ENCODE results near the gene C1orf35. TPM values are rescaled to one million over a fixed set of nuclear protein-coding genes. Genes with fewer than 3 reads are reported as not detected.

The C1orf35 gene
- total and polyA plus RNA-seq, 9 of the 15 experiments (the other 6 are each of a cell fraction or from before 2014, with no cell fraction given) = 3.2 to 48.7 (median 12.5) TPM

GRCh38 chr1:228145463-228146416 lies 42.6 kb upstream of the C1orf35 start (continued):
- TF ChIP-seq PRDM10 (IDR thresholded peaks at IDR 0.05; ENCODE audit: partially characterized antibody) = peak; percentile 63
- TF ChIP-seq EHMT2 (IDR thresholded peaks at IDR 0.05) = no peak
- TF ChIP-seq NEUROD1 (IDR thresholded peaks at IDR 0.05; ENCODE audit: borderline replicate concordance, low read depth, low read length, partially characterized antibody) = peak; percentile 23
- TF ChIP-seq GTF2E2 (tag; IDR thresholded peaks at IDR 0.05) = no peak
- no peak for TF ChIP-seq ZNF785 (CRISPR knock-in tag; IDR thresholded peaks at IDR 0.05)
- TF ChIP-seq CBFB (CRISPR knock-in tag; IDR thresholded peaks at IDR 0.05) = peak; percentile 52; the same call in 1 of the 2 replicates
- TF ChIP-seq BCLAF1 (IDR thresholded peaks at IDR 0.05; ENCODE audit: borderline replicate concordance in 1 of 2, control insufficient read depth in 1 of 2, low read depth in 2 of 2, low read length in 1 of 2) = no peak
- TF ChIP-seq TCF15 (CRISPR knock-in tag; IDR thresholded peaks at IDR 0.05) = no peak
- TF ChIP-seq THRA (IDR thresholded peaks at IDR 0.05) = no peak
- TF ChIP-seq TCFL5 (CRISPR knock-in tag; conservative IDR thresholded peaks at IDR 0.05) = no peak
- TF ChIP-seq POLR2A (conservative IDR thresholded peaks at IDR 0.05) = no peak
- TF ChIP-seq TFAP4 (CRISPR knock-in tag; IDR thresholded peaks at IDR 0.05; ENCODE audit: borderline replicate concordance) = peak; percentile 79; the same call in 1 of the 2 replicates
- TF ChIP-seq SREBF1 (IDR thresholded peaks at IDR 0.05; ENCODE audit: borderline replicate concordance, low read depth, low read length) = no peak
- TF ChIP-seq TOE1 (IDR thresholded peaks at IDR 0.05; ENCODE audit: borderline replicate concordance) = peak; percentile 64
- TF ChIP-seq TOE1 (CRISPR knock-in tag; IDR thresholded peaks at IDR 0.05; ENCODE audit: borderline replicate concordance, low read depth) = no peak
